ENCODE results near the gene ARHGEF12.

- TF ChIP-seq HDGF (IDR thresholded peaks at IDR 0.05; ENCODE audit: borderline replicate concordance) (no peak), LEF1 (IDR thresholded peaks at IDR 0.05; ENCODE audit: borderline replicate concordance) (no peak), FOXA1 (IDR thresholded peaks at IDR 0.05) (no peak), ELF4 (IDR thresholded peaks at IDR 0.05) (no peak), FOXK2 (IDR thresholded peaks at IDR 0.05) (no peak), BHLHE40 (IDR thresholded peaks at IDR 0.05; ENCODE audit: borderline replicate concordance) (no peak), NFRKB (IDR thresholded peaks at IDR 0.05) (no peak)
These were observed 57.9 kb downstream of the ARHGEF12 start for GRCh38 chr11:120394119-120394518.
